Measurements from ENCODE around the gene CENPP. TPM values are rescaled to one million over a fixed set of nuclear protein-coding genes. Genes with fewer than 3 reads are reported as not detected.
A peak's percentile ranks its signal among the peaks of the same experiment; 100 is the strongest.

The CENPP gene
- total RNA-seq, 1 donor from 2014 or later: 4.3 TPM

- DNase-seq (no peak), ATAC-seq (no peak)
- Histone ChIP-seq H3K4me3 (no peak overlapping the region), H3K36me3 (no peaks in the 10 kb centered on the region), H3K27ac (no peak overlapping the region), H3K27me3 (ENCODE audit: low read depth) (no peaks in the 10 kb centered on the region), H3K4me1 (peaks cover 23% of the 10 kb centered on the region), H3K9me3 (no peaks in the 10 kb centered on the region)
- intact Hi-C loops (cut with DNase I): no loop called here
- TF ChIP-seq CTCF (IDR thresholded peaks at IDR 0.05): no peak
These were observed 157.1 kb downstream of the CENPP start for GRCh38 chr9:92482805-92483204.

GRCh38 chr9:92483627-92484545 lies 158.1 kb downstream of the CENPP start:
- Histone ChIP-seq H3K4me1 (peaks cover 23% of the 10 kb centered on the region), H3K27me3 (ENCODE audit: low read depth) (no peaks in the 10 kb centered on the region), H3K4me3 (no peak overlapping the region), H3K9me3 (no peaks in the 10 kb centered on the region), H3K36me3 (no peaks in the 10 kb centered on the region), H3K27ac (peak overlapping the region; percentile 53)
- DNase-seq: no peak
- TF ChIP-seq CTCF (IDR thresholded peaks at IDR 0.05): no peak
- ATAC-seq: no peak
- intact Hi-C loops (cut with DNase I): no loop called here

- H3K36me3 ChIP-seq: no peaks in the 10 kb centered on the region
- no peak overlapping the region for H3K4me3 ChIP-seq
- TF ChIP-seq CTCF (IDR thresholded peaks at IDR 0.05): no peak
- H3K9me3 ChIP-seq: no peaks in the 10 kb centered on the region
- no peaks in the 10 kb centered on the region for H3K27me3 ChIP-seq (ENCODE audit: low read depth)
- ATAC-seq (no peak), DNase-seq (no peak)
- H3K4me1 ChIP-seq: peaks cover 24% of the 10 kb centered on the region
- H3K27ac ChIP-seq: no peak overlapping the region
- intact Hi-C loops (cut with DNase I): no loop called here
These were observed 158.8 kb downstream of the CENPP start for GRCh38 chr9:92484563-92484962.

GRCh38 chr9:92486371-92486770 lies 160.6 kb downstream of the CENPP start:
- H3K4me1 ChIP-seq: peaks cover 18% of the 10 kb centered on the region

More at GRCh38 chr9:92486371-92486770, 160.6 kb downstream of the CENPP start:
- intact Hi-C loops (cut with DNase I): no loop called here
- H3K4me3 ChIP-seq: no peak overlapping the region
- no peaks in the 10 kb centered on the region for H3K27me3 ChIP-seq (ENCODE audit: low read depth)
- no peak for ATAC-seq
- no peaks in the 10 kb centered on the region for H3K36me3 ChIP-seq
- H3K27ac ChIP-seq: no peak overlapping the region
- TF ChIP-seq CTCF (IDR thresholded peaks at IDR 0.05): no peak
- DNase-seq: no peak
- H3K9me3 ChIP-seq: no peaks in the 10 kb centered on the region
